Breast epithelium (tissue), 3 donors: ENCODE results near the gene IL11RA.

ENCODE experiments used
- POLR2A ChIP-seq: fragments of 450-650 bp; IDR thresholded peaks from one replicate; pipeline ENCODE4 v1.6.1; 2016; ENCODE audit warnings: antibody characterized with exemption, mild to moderate bottlenecking, moderate library complexity
- POLR2AphosphoS5 ChIP-seq, 3 donors: sonication (generic); formaldehyde crosslinking; IDR thresholded peaks; one replicate each; pipeline ENCODE4 v1.6.1; 2017; ENCODE audit warnings: antibody characterized with exemption in 3 of 3

GRCh38 chr9:34623374-34624235 is 28.4 kb upstream of the IL11RA start:
- TF ChIP-seq POLR2AphosphoS5 (IDR thresholded peaks at IDR 0.05) (no peak), POLR2A (no peak)
